Ascending aorta (tissue), 2 donors: Measurements from ENCODE around the gene ELMO1. TPM values are rescaled to one million over a fixed set of nuclear protein-coding genes. Genes with fewer than 3 reads are reported as not detected.
A peak's percentile ranks its signal among the peaks of the same experiment; 100 is the strongest.

ENCODE experiments used
- DNase-seq, 2 donors: peaks; one replicate each; pipeline ENCODE4 v3.0.0-alpha.2; 2019; ENCODE audit warnings: low spot score in 2 of 2
- H3K27ac ChIP-seq, 2 donors: fragments of 200-600 bp; sonication (generic); one replicate each; pipeline ENCODE4 v1.5.1; 2016 to 2017; ENCODE audit warnings: mild to moderate bottlenecking in 1 of 2
- H3K27me3 ChIP-seq: fragments of 200-600 bp; sonication (generic); one replicate; pipeline ENCODE4 v1.5.1; 2017
- H3K36me3 ChIP-seq, 2 donors: fragments of 200-600 bp; sonication (generic); one replicate each; pipeline ENCODE4 v1.5.1; 2016
- H3K4me1 ChIP-seq, 2 donors: fragments of 200-600 bp; sonication (generic); one replicate each; pipeline ENCODE4 v1.5.1; 2016 to 2017; ENCODE audit warnings: mild to moderate bottlenecking in 1 of 2
- H3K4me3 ChIP-seq, 2 donors: fragments of 200-600 bp; sonication (generic); one replicate each; pipeline ENCODE4 v1.5.1; 2016 to 2017; ENCODE audit warnings: mild to moderate bottlenecking in 1 of 2
- H3K9me3 ChIP-seq, 2 donors: fragments of 200-600 bp; sonication (generic); one replicate each; pipeline ENCODE4 v1.5.1; 2016
- CTCF ChIP-seq, 3 experiments: fragments of 200-600 bp in 2 of 3; fragments of 450-650 bp in 1 of 3; sonication (generic) in 2 of 3; IDR thresholded peaks; one replicate each; pipeline ENCODE4 v1.5.1; 2016 to 2019; ENCODE audit warnings: antibody characterized with exemption in 3 of 3, mild to moderate bottlenecking in 1 of 3, moderate library complexity in 1 of 3
- intact Hi-C: fragments of 100-400 bp; cut with DNase I; formaldehyde crosslinking; loops from one replicate; pipeline ENCODE4 v1.15.1; 2023
- total RNA-seq: library from RNA; depleted of rRNA; stranded (reverse); fragments of >200 nt; gene quantifications from one replicate; pipeline ENCODE4 v1.1.0, GENCODE V29; 2016

Gene ELMO1
- total RNA-seq, 1 donor from 2014 or later: 40.8 TPM

- peaks cover 0 to 2% of the 10 kb centered on the region in 2 donors for H3K4me1 ChIP-seq
- intact Hi-C loops: no loop called here
Observed at GRCh38 chr7:37285706-37286453, 162.8 kb downstream of the ELMO1 start.

GRCh38 chr7:37284805-37285231, 163.8 kb downstream of the ELMO1 start:
- no peaks in the 10 kb centered on the region for H3K9me3 ChIP-seq

More at GRCh38 chr7:37285706-37286453, 162.8 kb downstream of the ELMO1 start:
- no peak for DNase-seq
- TF ChIP-seq CTCF (IDR thresholded peaks at IDR 0.05): no peak
- H3K4me3 ChIP-seq: no peak overlapping the region
- H3K27ac ChIP-seq: no peak overlapping the region
- H3K9me3 ChIP-seq: no peaks in the 10 kb centered on the region
- H3K36me3 ChIP-seq: no peaks in the 10 kb centered on the region
- no peaks in the 10 kb centered on the region for H3K27me3 ChIP-seq

GRCh38 chr7:37284285-37284684, 164.4 kb downstream of the ELMO1 start:
- no peak for DNase-seq
- Histone ChIP-seq H3K9me3 (no peaks in the 10 kb centered on the region), H3K36me3 (no peaks in the 10 kb centered on the region), H3K4me3 (no peak overlapping the region), H3K4me1 (peaks cover 0 to 2% of the 10 kb centered on the region in 2 donors), H3K27me3 (no peaks in the 10 kb centered on the region), H3K27ac (no peak overlapping the region)
- intact Hi-C loops: no loop called here
- TF ChIP-seq CTCF (IDR thresholded peaks at IDR 0.05): no peak

More at GRCh38 chr7:37284805-37285231, 163.8 kb downstream of the ELMO1 start:
- Histone ChIP-seq H3K36me3 (no peaks in the 10 kb centered on the region), H3K27ac (no peak overlapping the region), H3K4me3 (no peak overlapping the region), H3K4me1 (peaks cover 0 to 2% of the 10 kb centered on the region in 2 donors), H3K27me3 (no peaks in the 10 kb centered on the region)
- peak in 2 of 3 experiments; percentile 28 to 53 for TF ChIP-seq CTCF (IDR thresholded peaks at IDR 0.05)
- DNase-seq: no peak
- intact Hi-C loops: no loop called here

GRCh38 chr7:37283716-37284115, 164.9 kb downstream of the ELMO1 start:
- TF ChIP-seq CTCF (IDR thresholded peaks at IDR 0.05): no peak
- Histone ChIP-seq H3K27ac (no peak overlapping the region), H3K27me3 (no peaks in the 10 kb centered on the region), H3K4me1 (peaks cover 0 to 2% of the 10 kb centered on the region in 2 donors), H3K36me3 (no peaks in the 10 kb centered on the region), H3K9me3 (no peaks in the 10 kb centered on the region), H3K4me3 (no peak overlapping the region)
- DNase-seq: no peak
- intact Hi-C loops: no loop called here

GRCh38 chr7:37282927-37283326, 165.7 kb downstream of the ELMO1 start:
- H3K4me1 ChIP-seq: peaks cover 0 to 2% of the 10 kb centered on the region in 2 donors
- no peaks in the 10 kb centered on the region for H3K36me3 ChIP-seq

More at GRCh38 chr7:37282927-37283326, 165.7 kb downstream of the ELMO1 start:
- TF ChIP-seq CTCF (IDR thresholded peaks at IDR 0.05): no peak
- Histone ChIP-seq H3K27me3 (no peaks in the 10 kb centered on the region), H3K4me3 (no peak overlapping the region), H3K27ac (no peak overlapping the region), H3K9me3 (no peaks in the 10 kb centered on the region)
- no peak for DNase-seq
- intact Hi-C loops: no loop called here
